NCI-H146 (cell line): Measurements from ENCODE around the gene WNT3.
"Not testable (repeated sequence)": the region's sequence is repeated elsewhere in the genome, so short reads cannot be mapped to it uniquely, and the experiment has no call there.

ENCODE experiments used
- DNase-seq: peaks from one replicate; lab custom pipeline; 2025; lab: John Stamatoyannopoulos, UW

The WNT3 gene

DNA sequence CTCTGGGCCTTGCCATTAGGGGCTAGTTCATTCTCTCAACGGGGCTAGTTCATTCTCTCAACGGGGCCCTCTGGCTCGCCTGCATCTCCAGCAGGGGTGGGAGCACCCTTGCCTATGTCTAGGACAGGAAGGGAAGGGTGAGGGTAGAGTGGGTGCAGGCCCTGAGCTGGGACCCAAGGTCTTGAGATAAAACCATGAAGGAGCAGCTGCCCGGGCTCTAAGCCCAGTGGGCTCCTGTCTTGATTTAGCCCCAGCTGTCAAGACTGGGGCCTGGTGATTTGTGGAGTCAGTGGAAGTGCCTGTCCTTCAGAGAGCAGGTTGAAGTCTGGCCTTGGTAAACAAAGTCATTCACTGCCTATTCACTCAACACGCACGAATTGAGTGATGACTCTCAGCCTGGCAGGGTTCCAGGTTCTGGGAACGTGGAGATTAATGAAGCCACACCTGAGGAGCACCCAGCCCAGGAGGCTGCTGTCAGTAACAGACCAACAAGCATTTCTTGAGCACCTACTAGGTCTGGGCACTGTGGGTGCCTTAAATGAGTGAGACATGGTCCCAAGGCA is 35.4 kb downstream of the WNT3 start:
- DNase-seq: no peak

DNA sequence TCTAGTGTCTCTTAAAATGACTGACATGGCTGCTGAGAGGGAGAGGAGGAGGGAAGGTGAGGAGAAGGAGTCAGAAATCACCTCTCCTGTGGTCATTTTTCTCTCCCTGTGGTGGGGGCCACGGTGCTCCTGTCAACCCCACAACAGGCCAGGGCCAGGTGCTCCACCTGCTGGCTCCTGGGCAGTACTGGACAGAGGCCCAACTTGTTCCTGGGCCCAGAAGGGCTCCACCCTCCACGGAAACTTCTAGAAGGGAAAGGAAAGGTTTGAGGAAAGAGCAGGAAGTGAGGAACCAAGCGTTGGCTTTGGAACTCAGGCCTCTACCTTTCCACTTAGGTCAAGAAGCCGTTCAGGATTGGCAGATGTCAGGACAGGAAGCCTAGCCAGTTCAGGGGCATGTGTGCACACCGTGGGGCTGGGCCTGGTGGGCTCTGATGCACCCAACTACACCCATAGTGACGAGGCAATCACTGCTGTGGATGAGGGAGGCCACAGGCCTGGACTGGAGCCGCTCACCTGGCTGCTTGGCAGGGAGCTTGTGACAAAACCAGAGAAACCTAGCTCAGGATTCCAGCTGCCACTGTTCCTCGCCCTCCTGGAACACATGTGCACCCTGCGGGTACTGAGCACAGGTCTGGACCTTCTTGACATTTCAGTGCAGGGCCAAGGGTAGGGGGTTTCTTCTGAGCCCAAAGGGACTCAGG is 36.1 kb downstream of the WNT3 start:
- DNase-seq: peak; percentile 21

DNA sequence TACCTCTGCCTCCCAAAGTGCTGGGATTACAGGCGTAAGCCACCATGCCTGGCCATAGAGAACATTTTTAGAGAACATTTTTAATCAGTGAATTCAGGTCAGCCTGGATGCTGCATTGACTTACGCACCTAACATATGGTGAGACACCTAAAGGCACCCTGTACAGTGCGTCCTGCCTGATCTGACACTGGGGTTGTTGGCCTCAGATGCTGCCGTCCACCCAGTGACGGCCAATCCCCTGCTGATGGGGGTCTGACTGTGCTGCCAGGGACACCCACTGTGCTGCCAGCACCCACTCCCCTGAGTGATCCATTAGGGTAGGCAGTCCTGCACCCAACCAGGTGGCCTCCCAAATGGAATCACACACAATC is 38.5 kb downstream of the WNT3 start:
- no peak for DNase-seq

DNA sequence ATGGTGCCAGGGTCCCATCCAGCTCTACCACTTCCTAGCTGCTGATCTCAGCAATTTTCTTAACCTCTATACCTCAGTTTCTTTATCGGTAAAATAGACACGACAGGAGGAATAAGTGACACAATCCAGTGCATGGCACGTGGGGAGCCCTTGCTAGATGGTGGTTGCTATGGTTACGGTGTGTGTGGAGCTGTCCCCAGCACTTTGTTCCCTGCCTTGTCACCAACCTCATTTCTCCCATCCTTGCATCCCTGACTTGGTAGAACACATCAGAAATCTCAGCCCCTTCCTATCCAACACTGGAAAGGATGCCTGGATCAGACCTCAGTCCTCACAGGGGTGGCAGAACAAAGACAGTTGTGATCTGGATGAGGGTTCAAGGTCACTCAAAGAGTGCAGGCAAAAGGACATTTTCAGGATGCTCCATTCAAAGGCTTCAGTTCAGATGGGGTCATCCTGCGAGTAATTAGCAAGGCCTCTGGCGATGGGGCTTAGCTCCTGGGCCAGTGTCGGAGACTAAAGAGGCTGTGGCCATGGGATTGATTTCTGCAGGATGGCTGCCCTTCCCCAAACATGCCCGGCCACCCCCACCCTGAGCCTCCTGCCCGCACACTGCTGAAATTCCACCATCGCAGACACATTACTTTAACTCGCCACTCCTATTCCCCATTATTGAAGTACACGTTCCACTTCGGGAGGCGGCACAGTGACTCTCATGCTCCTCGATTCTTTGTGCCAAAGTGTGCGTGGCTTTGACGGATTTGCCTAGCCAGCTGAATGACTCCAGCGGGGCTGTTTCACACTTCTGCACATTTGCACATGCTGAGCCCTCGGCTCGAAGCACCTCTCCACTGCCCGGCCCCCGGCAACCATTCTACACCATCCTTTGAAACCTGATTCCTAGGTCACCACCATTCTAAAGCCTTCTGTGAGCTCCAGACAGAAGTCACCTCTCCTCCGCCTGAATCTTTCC is 40.3 kb downstream of the WNT3 start:
- peak; percentile 12 for DNase-seq

DNA sequence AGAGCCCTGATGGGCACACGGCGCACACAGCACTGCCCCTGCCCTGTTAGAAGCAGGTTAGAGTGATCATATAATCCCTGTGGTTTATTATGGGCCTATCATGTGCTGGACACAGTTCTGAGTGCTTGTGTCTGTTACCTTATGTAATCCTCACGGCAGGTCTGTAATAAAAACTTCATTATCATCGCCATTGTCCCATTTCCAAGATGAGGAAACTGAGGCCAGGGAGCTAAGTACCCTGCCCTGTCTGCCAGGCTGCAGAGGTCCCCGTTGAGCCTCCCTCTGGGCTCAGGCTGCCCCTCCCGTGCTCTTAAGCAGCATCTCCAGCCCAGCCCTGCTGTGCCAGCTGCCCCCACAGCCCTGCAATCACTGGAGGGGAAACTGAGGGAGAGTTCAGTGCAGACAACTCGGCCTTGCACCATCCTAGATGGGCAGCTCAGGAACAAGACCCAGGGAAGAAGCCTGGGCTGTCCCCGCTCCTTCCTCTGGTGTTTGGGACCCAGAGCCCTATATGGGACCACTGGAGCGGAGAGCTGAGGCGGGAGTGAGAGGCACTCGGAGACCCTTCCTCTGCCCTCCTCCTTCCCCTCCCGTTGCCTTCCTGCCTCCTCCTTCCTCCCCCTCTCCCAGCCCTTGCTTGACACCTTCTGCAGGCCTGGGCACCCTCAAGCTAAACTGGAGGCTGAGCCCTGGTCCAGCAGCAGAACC is 42.0 kb downstream of the WNT3 start:
- no peak for DNase-seq

DNA sequence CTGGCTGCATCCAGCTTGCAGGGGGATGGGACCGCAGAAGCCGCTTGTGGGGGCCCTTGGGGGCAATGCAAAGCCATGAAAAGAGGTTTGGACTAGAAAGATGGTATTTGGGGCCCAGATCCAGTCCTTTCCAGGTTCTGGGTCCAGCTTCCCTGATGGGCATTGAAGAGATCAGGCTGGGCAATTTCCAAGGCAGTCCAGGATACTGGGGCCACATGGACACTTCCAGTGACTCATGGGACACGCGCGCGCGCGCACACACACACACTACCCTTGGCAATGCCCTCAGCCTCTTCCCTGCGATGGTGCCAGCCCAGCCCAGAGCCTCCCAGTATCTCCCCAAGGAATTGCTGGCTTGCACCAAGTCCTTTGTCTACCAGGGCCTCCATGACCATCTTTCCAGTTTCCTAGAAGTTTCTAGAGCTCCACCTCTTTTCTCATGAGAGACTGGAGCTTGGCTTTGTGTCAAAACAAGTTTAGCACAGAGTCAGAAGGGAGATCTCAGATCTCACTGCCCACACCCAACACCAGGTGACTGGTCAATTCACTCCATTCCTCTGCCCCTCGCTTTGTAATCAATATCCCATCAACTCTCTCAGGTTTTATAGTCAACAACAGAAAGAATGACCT is 44.3 kb downstream of the WNT3 start:
- DNase-seq: no peak

DNA sequence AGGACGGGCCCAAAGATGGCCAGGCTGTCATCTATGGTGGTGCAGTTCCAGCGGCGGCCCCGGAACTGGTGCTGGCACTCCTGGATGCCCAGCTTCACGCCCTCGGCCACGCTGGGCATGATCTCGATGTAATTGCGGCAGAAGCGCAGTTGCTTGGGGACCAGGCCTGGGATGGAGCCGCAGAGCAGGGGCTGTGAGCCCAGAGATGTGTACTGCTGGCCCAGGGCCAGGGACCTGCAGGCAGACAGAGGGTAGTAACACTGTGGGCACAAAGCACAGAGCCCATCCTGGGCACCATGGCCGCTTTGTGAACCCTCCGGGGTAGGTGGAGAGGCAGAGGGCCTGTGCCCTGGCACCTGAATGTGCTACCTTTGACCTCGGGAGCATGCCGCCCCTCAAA is 44.8 kb downstream of the WNT3 start:
- no peak for DNase-seq

DNA sequence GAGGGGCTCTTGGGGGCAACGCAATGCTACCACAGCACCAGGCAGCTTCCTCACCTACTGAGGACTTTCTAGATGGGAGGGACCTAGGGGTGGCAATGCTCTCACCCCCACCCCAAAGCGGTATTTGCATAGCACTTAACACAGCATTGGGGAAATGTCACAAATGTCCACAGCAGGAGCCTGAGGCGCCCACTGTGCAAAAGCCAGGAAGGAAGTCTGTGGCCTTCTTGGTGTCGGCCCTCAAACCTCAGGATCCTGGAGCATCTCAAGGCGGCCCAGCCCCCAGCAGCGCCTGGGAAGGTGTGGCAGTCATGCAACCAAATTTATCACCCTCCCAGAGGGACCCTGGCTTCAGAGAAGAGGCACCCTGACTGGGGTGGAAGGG is 45.3 kb downstream of the WNT3 start:
- peak; percentile 17 for DNase-seq

DNA sequence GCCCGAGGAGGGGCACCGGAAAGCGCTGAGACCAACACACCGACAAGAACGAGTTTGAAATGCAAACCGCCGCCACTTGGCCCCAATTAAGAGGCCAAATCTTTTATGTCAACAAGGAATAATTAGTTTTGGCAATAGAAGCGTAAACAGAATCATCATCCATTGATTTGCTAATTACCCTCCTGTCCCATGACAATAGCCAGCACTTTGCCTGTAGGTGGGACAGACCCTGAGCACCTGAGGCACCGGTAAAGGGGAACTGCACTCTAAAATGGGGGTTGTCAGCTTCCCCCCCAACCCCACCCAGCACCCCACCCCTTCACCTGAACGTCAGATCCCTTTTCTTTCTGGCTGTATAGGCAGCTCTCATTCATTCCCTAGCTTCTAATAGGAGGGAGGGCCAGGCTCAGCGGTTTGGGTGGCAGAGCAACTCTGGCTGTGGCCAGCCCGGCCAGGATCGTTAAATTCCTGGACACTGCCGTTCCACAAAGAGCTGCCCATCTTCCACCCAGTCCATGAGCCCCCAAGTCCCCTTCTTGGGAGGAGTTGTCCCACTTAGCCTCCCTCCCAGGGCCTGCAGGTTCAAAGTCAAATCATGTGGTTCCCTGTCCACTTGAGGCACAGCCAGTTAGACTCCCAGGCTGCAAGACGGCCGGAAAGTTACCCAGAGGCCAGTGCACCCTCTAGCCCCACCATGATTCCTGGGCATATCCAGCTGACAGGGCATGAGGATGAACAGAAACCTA is 45.8 kb downstream of the WNT3 start:
- DNase-seq: peak; percentile 81

DNA sequence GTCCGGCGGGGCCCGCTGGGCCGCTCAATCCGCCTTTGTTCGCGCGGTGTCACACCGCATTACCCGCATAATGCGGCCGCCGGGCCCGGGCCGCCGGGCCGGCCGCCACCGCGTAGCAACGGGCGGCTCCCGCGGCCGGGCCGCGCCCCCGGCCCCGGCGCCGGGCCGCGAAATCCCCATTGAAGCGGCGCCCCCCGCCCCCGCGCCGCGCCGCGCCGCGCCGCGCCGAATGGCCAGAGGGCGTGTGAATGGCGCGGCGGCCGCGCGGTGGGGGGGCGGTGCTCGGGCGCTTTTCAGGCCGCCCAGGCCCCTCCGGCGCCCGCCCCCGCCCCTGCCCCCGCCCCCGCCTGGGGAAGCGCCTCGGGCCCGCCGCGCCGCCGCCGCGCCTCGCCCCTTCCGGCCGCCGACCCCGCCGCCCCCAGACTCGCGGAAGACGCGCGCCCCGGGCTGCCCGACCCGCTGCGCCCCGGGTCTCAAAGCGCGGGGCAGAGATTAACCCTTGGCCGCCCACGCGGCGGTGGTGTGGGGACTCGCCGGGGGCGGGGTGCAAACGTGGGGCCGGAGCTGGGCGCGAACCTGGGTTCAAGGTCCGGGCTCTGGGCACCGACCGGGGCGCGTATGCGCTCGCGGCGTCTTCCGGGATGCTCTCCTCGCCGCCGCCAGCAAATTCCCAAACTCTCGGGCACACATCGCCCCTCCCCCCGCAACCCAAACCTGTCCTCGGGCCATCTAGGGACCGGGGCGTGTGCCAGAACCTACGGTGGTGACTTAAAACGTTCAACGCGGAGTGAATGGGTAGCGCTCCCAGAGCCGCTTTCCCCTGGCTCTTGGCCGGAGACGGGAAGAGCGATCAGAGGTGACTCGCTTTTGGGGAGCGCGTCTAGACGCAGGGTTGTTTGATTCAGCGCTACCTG is 46.7 kb downstream of the WNT3 start:
- peak; percentile 27 for DNase-seq

DNA sequence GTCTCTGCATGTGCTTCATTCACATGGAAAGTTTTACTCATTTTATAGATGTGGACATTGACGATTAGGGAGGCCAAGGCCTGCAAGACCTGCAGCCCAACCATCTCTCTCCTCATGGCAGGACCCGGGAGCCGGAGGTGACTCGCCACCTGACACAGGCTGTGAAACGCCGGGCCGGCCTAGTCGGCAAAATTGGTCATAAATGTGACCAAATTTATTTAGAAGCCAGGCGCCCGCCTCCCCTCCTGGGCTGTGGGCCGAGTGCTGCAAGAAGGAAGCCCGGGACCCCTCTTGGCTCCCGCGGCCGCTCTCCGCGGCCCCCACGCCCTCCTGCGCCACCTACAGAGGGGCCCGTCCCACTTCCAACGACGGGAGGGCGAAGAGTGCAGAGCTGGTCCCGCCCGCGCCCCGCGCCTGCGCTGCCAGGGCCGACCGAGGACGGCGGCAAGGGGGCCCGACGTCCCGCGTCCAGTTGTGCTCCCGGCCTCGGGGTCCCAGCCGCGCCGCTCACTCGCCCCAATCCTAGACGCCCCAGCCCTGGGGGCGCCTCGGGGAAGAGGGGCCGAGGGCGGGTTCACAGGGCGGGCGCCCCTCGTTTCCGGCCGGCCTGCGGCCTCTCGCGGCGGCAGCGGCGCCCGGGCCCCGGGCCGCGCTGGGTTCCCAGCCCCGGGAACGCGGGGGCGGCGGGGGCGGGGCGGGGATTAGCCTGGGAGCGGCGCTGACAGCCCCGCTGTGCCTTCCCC is 47.5 kb downstream of the WNT3 start:
- DNase-seq: no peak

DNA sequence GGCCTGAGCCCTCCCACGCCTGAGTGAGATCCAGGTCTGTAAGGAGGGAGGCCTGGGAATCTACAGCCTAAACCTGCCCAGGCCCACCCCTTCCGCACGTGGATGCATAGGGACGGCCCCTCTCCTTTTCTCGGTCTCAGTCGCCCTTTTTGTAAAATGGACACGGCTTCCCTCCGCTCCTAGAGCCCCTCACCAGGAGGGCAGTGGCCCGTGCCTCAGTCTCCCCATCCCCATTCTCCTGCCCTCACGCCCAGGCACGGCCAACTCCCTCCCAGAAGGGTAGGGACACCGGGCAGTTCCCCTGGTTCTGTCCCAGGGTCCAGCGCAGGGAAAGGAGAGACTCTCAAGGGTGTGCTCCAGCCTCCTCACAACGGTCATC is 48.1 kb downstream of the WNT3 start:
- DNase-seq: no peak

DNA sequence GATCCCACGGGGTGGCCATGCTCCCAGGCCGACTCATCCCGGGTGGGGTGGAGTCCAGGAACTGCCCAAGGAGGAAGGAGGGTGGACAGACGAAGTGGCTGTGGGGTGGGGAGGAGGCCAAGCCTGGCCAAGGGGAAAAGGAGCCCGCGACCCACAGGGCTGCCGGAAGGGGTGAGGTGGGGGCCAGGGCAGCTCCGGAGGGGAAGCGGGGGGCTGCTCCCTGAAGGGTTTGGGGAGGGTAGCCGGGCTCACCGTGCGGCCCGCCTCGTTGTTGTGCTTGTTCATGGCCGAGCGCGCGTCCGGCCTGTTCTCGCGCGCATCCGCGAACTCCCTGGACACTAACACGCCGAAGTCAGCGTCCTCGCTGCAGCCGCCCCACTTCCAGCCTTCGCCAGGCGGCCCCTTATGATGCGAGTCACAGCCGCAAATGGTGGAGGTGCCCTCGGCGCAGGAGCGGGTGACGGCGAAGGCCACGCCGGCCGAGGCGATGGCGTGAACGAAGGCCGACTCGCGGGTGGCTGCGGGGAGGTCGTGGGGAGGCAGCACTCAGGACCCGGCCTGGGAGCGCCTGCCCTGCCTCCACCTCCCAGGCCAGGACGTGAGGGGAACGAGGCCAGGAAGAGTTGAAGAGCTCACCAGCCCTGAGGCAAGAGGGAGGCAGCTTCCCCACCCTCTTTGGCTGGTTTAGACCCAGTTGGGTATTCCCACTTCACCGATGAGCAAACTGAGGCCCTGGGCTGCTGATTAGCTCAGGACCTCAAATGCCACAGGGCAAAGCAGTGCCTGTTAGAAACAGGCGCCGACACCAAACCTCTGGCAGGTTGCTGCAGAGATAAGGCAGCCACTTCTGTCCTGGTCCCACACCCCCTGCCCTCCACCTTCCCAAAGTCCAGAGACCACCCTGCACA is 48.7 kb downstream of the WNT3 start:
- no peak for DNase-seq

DNA sequence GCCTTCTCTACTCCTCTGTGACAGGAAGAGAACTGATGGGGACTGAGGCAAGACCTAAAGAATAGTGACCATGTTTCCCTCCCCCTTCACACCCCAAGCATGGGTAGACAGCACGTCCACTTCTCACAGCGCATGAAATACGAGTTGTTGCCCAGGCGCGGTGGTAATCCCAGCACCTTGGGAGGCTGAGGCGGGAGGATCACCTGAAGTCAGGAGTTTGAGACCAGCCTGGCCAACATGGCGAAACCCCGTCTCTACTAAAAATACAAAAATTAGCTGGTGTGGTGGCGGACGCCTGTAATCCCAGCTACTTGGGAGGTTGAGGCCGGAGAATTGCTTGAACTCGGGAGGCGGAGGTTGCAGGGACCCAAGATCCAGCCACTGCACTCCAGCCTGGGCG is 49.6 kb downstream of the WNT3 start:
- DNase-seq: not testable (repeated sequence)

DNA sequence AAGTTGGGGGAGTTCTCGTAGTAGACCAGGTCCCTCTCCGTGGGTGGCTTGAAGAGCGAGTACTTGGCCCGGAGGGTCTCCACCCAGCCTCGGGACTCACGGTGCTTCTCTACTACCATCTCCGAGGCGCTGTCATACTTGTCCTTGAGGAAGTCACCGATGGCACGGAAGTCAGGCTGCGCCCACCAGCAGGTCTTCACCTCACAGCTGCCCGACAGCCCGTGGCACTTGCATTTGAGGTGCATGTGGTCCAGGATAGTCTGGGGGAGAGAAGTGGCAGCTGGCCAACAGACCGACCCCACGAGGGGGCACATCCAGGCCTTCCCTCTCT is 50.0 kb downstream of the WNT3 start:
- DNase-seq: no peak

DNA sequence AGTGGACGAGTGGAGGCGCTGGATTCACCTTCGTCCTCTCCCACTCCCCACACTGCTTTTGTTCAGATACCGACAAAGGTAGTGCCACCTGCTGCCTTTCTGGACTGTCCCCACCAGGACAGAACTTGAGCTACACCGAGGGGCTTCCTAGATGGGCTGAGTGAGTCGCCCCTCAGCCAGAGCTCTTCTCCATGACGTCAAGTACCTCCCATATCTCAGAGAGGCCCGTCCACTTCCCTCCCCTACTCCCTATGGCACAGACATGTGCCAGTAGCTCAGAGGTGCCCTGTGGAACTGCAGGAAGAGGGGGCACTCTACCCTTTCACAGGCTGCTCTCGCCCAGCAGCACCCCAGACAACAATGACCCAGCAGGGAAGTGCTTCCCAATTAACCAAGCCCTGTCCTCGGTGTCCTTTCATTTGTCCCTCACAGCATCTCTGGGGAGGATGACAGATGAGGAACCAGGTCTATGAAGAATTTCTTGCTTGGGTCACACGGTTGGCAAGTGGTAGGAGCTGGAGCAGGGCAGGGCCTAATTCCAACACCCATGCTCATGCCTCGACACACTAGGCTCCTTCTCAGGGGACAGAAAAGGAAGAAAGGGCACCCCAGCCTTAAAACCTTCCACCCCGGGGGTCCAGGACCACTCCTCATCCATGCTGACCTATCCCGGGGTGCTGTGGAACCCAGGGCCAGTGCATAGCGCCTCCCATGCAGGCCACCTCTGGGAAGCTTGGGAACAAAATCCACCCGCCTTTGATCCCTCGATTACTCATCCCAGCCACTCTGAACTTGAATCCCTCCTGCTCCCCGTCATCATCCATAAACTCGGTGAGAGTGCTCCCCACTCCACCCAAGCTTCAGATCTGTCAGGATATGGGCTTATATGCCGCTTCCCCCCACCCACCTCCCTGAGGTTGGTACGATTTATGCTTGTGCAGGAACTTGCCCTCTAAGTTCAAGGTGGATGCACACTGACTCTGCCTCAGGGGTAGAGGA is 51.7 kb downstream of the WNT3 start:
- no peak for DNase-seq

DNA sequence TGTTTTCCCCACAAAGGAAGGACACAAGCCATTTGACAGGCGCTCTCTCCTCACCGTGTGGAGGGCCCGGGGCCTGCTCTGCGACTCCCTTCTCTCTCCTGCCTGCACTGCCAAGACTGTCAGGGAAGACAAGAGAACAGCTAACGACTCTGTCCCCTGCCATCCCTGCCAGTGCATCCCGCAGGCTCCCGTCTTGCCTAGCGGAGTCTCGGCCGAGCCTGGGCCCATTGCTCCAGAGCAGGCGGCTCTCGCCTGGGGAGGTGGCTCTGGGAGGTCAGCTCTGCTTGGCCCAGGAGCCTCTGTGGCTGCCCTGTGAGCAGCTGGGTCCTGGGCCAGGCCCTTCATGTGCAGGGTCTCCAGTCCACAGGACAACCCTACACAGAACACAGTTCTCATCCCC is 53.0 kb downstream of the WNT3 start:
- no peak for DNase-seq
